Pancreas (tissue), 10 donors: ENCODE data around the gene CEP97. TPM values are rescaled to one million over a fixed set of nuclear protein-coding genes. Genes with fewer than 3 reads are reported as not detected.
A peak's percentile ranks its signal among the peaks of the same experiment; 100 is the strongest.
"Not testable (repeated sequence)": the region's sequence is repeated elsewhere in the genome, so short reads cannot be mapped to it uniquely, and the experiment has no call there.

Experiments used
- ATAC-seq, 4 donors: fragments of 200-7000 bp; cut with Tn5 transposase; one replicate each; pipeline versions ENCODE4 v1.8.0 to v1.9.1; 2020; ENCODE audit warnings: mild to moderate bottlenecking in 4 of 4, moderate library complexity in 4 of 4
- DNase-seq, 6 donors: peaks; one replicate each; pipeline ENCODE4 v3.0.0-alpha.2; 2020
- FAIRE-seq: peaks from 2 replicates; lab custom pipeline; 2012; peaks lifted over from hg19 to GRCh38; lab: Jason Lieb, UNC
- H3K27ac ChIP-seq, 4 donors: fragments of 200-600 bp; sonication (generic); 1 replicate in 3 of 4; 2 replicates in 1 of 4; pipeline versions ENCODE4 v1.5.0 to v1.8.0; 2020
- H3K27me3 ChIP-seq, 4 donors: fragments of 200-600 bp; one replicate each; pipeline ENCODE4 v1.8.0; 2021
- H3K36me3 ChIP-seq, 3 donors: fragments of 200-600 bp; sonication (generic) in 1 of 3; one replicate each; pipeline versions ENCODE4 v1.5.0 to v1.8.0; 2020 to 2021
- H3K4me1 ChIP-seq, 3 donors: fragments of 200-600 bp; one replicate each; pipeline ENCODE4 v1.8.0; 2021
- H3K4me3 ChIP-seq, 4 donors: fragments of 200-600 bp; sonication (generic) in 2 of 4; one replicate each; pipeline versions ENCODE4 v1.5.0 to v1.8.0; 2020 to 2021
- H3K9me3 ChIP-seq, 4 donors: fragments of 200-600 bp; one replicate each; pipeline ENCODE4 v1.8.0; 2021
- WGBS, 2 donors: extraction: QIAGEN DNeasy Blood & Tissue Kit; methylation state at CpG; one replicate each; pipeline ENCODE4 v1.1.7; 2013; 5-methylcytosine and 5-hydroxymethylcytosine counted together
- intact Hi-C, 3 donors: fragments of 100-400 bp; cut with DNase I; formaldehyde crosslinking; loops; one replicate each; pipeline versions ENCODE4 v1.11.1 to v1.14.2; 2022
- polyA plus RNA-seq, 2 donors: library from polyadenylated mRNA; stranded (reverse); fragments of 200-250 nt; gene quantifications; one replicate each; pipeline ENCODE4 v1.2.3, GENCODE V29; 2013
- total RNA-seq, 6 donors: library from RNA; stranded (reverse); fragmentation: NEBNext Ultra II Directional in 4 of 6; extraction: Animal tissue kit (Norgen Biotek cat#: 25700) in 4 of 6; gene quantifications; one replicate each; pipeline versions ENCODE4 v1.2.1 to v1.2.4, GENCODE V29; 2021 to 2023
- TF ChIP-seq, protein P1 (sequence below), 4 donors: fragments of 200-600 bp; sonication (generic) in 3 of 4; IDR thresholded peaks; one replicate each; pipeline versions ENCODE4 v1.5.0 to v1.8.0; 2021; ENCODE audit warnings: antibody characterized with exemption in 4 of 4
- donor health status: healthy with polysubstance abuse.
- donor health status: DM: no; HTN: no; CAD: no; lungs with moderate emphysema.
- donor health status: DM: no; HTN: no; CAD: no.
- donor health status: control.
- donor health status: control.
- donor health status: Bipolar disorder and iron deficiency.
- donor health status: DM: yes; HTN: yes; CAD: no.
- donor health status: DM: no; HTN: no; CAD: no.
- donor health status: DM: no; HTN: no; CAD: no.
- donor health status: DM: yes; HTN: yes; CAD: no.

The CEP97 gene
- total and polyA plus RNA-seq, 8 donors = 0.76 to 4.6 (median 2.0) TPM

DNA sequence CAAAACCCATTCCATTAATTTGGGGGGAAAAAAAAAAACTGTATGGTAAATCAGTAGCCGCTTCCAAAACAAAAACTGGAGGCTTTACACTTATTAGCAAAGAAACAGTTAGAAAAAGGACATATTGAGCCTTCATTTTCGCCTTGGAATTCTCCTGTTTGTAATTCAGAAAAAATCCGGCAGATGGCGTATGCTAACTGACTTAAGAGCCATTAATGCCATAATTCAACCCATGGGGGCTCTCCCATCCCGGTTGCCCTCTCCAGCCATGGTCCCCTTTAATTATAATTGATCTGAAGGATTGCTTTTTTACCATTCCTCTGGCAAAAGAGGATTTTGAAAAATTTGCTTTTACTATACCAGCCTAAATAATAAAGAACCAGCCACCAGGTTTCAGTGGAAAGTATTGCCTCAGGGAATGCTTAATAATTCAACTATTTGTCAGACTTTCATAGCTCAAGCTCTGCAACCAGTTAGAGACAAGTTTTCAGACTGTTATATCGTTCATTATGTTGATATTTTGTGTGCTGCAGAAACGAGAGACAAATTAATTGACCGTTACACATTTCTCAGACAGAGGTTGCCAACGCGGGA is 28.5 kb upstream of the CEP97 start:
- ATAC-seq (peak in 3 of 4 donors; percentile 33 to 51 (median 45)), DNase-seq (no peak), FAIRE-seq (no peak)
- H3K27ac ChIP-seq = no peak overlapping the region
- no peaks in the 10 kb centered on the region for H3K9me3 ChIP-seq
- WGBS, 2 donors = 30 to 37% methylated on average over 10 of the region's 10 CpGs
- H3K4me1 ChIP-seq = no peaks in the 10 kb centered on the region
- H3K27me3 ChIP-seq = no peaks in the 10 kb centered on the region
- H3K4me3 ChIP-seq = no peak overlapping the region
- intact Hi-C loops = no loop called here
- TF ChIP-seq, protein P1, sequence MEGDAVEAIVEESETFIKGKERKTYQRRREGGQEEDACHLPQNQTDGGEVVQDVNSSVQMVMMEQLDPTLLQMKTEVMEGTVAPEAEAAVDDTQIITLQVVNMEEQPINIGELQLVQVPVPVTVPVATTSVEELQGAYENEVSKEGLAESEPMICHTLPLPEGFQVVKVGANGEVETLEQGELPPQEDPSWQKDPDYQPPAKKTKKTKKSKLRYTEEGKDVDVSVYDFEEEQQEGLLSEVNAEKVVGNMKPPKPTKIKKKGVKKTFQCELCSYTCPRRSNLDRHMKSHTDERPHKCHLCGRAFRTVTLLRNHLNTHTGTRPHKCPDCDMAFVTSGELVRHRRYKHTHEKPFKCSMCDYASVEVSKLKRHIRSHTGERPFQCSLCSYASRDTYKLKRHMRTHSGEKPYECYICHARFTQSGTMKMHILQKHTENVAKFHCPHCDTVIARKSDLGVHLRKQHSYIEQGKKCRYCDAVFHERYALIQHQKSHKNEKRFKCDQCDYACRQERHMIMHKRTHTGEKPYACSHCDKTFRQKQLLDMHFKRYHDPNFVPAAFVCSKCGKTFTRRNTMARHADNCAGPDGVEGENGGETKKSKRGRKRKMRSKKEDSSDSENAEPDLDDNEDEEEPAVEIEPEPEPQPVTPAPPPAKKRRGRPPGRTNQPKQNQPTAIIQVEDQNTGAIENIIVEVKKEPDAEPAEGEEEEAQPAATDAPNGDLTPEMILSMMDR (IDR thresholded peaks at IDR 0.05) = peak in 3 of 4 donors; percentile 60 to 72 (median 67)
- H3K36me3 ChIP-seq = no peaks in the 10 kb centered on the region

DNA sequence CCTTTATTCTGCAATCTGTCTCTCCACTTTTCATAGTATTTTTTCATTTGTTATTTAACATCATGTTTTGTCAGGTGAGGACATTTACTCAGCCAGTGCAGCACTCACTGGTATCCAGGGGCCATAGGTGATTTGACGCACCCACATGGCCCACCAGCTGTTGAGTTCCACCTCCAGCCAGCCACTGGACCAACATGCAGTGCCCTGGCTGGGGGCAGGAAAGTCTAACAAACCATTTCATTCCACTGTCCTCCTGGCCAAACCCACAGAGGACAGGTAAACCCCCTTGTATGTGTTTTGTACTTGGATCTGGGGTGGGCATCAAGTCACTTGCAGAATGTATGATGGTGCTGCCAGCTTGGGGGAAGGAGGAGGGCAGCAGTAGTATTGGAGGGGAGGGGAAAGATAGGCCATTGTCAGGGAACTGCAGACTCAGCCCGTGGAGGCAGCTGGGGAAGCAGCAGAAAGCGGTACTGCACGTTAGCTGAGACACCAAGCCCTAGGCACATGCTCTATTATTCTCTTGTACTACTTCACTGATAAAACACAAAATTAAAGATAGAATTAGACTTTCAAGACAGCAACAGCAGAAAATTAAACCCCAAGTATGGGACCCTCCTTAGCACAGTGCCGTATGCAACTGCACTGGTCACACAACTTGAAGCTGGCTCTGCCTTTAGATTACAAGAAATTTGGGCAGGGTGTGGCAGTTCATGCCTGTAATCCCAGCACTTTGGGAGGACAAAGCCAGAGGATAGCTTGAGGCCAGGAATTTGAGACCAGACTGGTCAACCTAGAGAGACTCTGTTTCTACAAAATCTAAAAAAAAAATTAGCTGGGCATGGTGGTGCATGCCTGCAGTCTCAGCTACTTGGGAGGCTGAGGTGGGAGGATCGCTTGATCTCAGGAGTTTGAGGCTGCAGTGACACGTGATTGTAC is 22.4 kb upstream of the CEP97 start:
- 85 to 87% methylated on average over 7 of the region's 7 CpGs for WGBS, 2 donors
- H3K4me1 ChIP-seq = no peaks in the 10 kb centered on the region
- no peak for FAIRE-seq
- no peaks in the 10 kb centered on the region for H3K9me3 ChIP-seq
- H3K4me3 ChIP-seq = no peak overlapping the region
- ATAC-seq = no peak
- intact Hi-C loops = no loop called here
- TF ChIP-seq, protein P1 (IDR thresholded peaks at IDR 0.05) = no peak
- H3K36me3 ChIP-seq = no peaks in the 10 kb centered on the region
- H3K27me3 ChIP-seq = no peaks in the 10 kb centered on the region
- no peak for DNase-seq
- no peak overlapping the region for H3K27ac ChIP-seq

DNA sequence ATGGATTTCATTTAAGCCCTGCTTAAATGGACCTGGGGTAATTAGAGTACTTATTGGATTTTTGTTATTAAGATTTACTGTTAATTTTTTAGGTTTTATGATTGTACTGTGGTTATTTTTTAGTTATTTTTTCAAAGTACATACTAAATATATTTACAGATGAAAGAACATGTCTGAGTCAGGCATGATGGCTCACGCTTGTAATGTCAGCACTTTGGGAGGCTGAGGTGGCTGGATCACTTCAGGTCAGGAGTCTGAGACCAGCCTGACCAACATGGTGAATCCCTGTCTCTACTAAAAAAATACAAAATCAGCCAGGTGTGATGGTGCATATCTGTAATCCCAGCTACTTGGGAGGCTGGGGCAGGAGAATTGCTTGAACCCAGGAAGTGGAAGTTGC is 21.7 kb upstream of the CEP97 start:
- no peaks in the 10 kb centered on the region for H3K36me3 ChIP-seq
- no peak for FAIRE-seq
- TF ChIP-seq, protein P1 (IDR thresholded peaks at IDR 0.05) = no peak
- H3K4me1 ChIP-seq = no peaks in the 10 kb centered on the region
- H3K27me3 ChIP-seq = no peaks in the 10 kb centered on the region
- WGBS, 2 donors = 84 to 96% methylated on average over 1 of the region's 1 CpG
- H3K4me3 ChIP-seq = no peak overlapping the region
- DNase-seq = no peak
- intact Hi-C loops = no loop called here
- no peaks in the 10 kb centered on the region for H3K9me3 ChIP-seq
- H3K27ac ChIP-seq = no peak overlapping the region
- ATAC-seq = no peak

- H3K4me1 ChIP-seq = no peaks in the 10 kb centered on the region
- intact Hi-C loops = no loop called here
- H3K27me3 ChIP-seq = no peaks in the 10 kb centered on the region
- TF ChIP-seq, protein P1 (IDR thresholded peaks at IDR 0.05) = no peak
- no peaks in the 10 kb centered on the region for H3K9me3 ChIP-seq
- 71 to 77% methylated on average over 2 of the region's 2 CpGs for WGBS, 2 donors
- FAIRE-seq (no peak), DNase-seq (no peak), ATAC-seq (no peak)
- H3K27ac ChIP-seq = no peak overlapping the region
- no peaks in the 10 kb centered on the region for H3K36me3 ChIP-seq
- H3K4me3 ChIP-seq = no peak overlapping the region
These were observed 21.2 kb upstream of the CEP97 start for GRCh38 chr3:101703169-101703568.

DNA sequence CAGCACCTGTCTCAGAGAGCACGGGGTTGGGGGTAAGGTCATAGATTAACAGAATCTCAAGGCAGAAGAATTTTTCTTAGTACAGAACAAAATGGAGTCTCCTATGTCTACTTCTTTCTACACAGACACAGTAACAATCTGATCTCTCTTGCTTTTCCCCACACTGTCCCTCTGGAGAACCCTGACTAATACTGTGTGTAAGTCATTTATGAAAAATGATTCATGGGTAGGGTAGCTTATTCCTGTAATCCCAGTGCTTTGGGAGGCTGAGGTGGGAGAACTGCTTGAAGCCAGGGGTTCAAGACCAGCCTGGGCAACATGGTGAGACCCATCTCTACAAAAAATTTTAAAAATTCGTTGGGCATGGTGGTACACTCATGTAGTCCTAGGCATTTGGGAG is 19.8 kb upstream of the CEP97 start:
- FAIRE-seq, H3K4me3 ChIP-seq, DNase-seq, H3K36me3 ChIP-seq, H3K27me3 ChIP-seq, H3K4me1 ChIP-seq, H3K9me3 ChIP-seq, ATAC-seq, intact Hi-C loops, H3K27ac ChIP-seq: not testable (repeated sequence)
- 46 to 52% methylated on average over 2 of the region's 2 CpGs for WGBS, 2 donors
